GM19372 (cell line): ENCODE measurements around the gene LPCAT4.

Experiments
- ATAC-seq: cut with Tn5 transposase; IDR thresholded peaks from one replicate; pipeline ENCODE4 v1.9.1; 2021; ENCODE audit warnings: mild to moderate bottlenecking, low read depth, moderate library complexity; ENCODE audit not compliant: unreplicated experiment

Gene LPCAT4

DNA sequence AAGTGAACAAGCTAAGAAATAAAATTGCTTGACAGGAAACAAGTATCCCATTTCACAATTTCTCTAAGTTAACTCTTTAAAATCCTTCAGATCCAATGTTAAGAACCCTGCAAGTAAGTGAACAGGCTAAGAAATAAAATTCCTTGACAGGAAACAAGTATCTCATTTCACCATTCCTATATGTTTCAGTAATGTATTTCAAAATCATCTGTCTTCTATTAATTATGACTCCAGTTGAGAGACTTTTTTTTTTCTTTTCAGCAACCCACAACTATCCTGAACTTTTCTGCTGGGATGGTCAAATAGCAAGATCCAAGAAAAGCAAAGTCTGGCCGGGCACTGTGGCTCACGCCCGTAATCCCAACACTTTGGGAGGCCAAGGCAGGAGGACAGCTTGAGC lies 27.1 kb downstream of the LPCAT4 start:
- no peak for ATAC-seq

DNA sequence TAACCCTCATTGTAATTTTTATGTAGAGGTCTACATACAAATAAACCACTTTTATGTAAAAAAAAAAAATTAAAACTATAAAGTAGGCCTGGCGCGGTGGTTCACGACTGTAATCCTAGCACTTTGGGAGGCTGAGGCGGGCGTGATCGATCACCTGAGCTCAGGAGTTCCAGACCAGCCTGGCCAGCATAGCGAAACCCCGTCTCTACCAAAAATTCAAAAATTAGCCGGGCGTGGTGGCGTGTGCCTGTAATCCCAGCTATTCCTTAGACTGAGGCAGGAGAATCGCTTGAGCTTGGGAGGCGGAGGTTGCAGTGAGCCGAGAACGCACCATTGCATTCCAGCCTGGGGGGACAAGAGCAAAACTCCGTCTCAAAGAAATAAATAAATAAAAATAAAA lies 28.6 kb downstream of the LPCAT4 start:
- no peak for ATAC-seq

DNA sequence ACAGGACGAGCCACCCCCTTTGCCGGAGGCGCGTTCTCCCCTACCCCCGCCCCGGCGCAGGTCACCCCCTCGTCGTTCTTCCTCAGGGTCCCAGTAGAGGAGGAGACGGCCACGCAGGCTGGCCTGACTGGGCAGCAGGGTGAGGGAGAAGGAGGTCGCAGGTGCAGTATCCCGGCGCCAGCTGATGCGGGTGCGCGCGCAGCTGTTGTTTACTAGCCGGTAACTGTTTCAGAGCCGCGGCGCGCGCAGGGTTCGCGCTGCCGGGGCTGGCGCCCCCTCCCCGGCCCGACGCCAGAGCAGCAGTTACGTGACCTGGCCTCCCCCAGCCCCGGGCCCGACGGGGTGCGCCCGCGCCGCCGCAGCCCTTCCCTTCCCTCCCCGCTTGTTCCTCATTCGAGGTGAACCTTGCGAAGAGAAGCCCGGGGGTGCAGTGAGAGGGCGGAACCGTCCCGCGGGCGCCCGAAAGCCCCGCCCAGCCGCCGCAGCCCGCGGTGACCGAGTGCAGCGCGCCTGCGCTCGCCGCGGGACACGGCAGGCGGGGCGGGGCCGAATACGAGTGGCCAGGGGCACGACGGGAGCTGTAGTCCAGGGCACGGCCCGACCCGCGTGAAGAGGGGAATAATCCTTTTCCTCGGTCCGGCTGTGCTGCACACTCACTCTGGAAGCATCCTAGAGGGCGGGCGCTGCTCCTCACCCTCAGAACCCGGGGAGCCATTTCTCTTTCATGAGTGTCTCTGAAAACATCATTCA lies 29.3 kb downstream of the LPCAT4 start, which contains the start of gene SLC12A6:
SLC12A6 (minus strand) TSS at position 225 of the 750 bp plus-strand sequence. CDS start 1,101 bp downstream, outside the sequence.
- ATAC-seq, result peak; percentile 67

DNA sequence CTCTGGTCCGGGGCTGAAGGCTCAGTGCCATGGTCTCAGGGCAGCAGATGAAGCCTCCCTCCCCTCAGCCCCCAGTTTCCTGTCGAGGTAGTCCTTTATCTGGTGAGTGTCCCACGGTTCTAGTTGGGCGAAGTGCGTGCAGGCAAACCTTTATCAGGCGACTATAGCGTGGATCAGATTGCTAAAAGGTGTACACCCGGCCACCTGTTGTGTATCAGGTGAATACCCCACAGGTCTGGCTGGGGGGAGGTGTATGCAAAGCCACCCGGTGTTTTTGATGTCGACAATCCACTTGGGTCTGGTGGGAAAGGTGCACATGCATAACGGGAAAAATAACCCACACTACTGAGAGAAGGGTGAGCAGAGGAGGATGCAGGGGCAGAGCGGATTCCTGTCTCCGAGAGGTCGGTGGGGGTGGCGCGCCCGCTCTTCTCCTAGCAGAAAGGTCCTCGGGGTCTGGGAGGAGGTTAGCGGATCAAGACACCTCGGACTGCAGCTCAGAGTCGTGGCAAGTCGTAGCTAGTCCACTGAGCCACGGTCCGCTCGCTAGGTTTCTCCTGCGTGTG lies 29.9 kb downstream of the LPCAT4 start:
- ATAC-seq, result peak; percentile 2

DNA sequence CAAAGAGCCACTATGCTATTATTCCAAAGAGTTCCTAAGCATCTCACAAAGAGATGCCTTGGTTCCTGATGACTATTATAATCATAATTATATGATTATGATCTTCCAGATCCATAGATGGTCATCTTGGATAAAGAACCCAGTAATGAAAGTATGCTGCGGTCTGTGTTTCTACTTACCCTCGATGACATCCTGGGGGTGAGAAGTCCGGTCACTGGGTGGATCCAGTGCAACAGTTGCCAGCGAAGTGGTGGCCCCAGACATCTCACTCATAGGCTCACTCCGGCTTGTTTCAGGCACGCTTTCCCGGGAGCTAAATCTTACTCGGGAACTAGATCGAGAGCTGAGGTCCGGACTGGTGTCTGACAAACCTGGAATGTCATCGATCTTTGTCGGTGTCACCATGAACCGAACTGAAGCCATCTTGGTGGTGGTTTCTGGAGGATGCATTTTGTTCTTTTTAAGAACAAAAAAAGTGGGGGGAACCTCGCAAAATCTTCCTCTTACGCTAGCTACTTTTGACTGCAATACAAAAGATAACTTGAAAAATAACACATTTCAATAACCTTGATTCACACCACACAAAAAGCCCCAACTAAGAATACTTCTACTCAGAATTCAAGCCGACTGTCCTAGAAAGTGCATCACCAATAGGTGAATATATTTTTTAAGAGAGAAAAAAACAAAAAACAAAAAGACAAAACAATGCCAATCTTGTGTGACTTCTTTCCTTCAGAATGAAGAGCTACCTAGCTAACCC lies 30.6 kb downstream of the LPCAT4 start:
- ATAC-seq, result no peak

DNA sequence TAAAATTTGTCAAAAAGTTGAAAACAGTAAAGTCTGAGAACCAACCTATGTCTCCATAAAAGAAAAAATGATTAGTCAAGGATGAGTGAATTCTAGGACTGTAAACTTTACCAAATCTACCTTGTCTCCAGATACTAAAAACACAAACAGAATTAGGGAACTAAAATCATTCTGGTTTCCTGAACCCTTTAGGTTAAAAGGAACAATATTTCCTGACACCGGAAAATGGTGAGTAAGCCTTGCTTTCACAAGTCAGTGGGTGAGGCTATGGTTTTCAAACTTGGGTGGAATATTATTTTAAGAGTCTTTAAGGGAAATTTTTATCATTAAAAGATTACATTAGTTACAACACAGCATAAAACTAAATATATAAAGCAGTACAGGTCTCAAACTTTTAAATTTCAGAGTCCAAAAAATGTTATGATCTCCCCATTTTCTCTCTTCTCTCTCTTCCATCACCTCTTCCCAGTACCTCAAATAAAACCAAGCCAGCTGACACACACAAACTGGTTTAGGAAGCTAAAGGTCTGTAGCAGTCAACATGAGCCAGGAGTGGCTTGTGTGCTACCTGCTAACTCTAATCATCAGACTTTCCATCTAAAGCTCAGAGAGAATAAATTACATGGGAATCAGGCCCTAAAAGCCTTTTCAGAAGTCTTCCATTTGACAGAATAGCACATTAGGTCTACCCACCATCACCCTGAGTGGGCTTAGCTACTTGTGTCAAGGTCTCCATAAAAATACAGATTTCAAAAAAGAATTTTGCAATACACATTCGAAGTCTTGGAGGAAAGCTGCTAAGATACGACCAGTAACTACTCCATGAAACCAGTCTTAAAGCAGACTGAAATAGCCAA lies 31.6 kb downstream of the LPCAT4 start:
- ATAC-seq, result no peak

DNA sequence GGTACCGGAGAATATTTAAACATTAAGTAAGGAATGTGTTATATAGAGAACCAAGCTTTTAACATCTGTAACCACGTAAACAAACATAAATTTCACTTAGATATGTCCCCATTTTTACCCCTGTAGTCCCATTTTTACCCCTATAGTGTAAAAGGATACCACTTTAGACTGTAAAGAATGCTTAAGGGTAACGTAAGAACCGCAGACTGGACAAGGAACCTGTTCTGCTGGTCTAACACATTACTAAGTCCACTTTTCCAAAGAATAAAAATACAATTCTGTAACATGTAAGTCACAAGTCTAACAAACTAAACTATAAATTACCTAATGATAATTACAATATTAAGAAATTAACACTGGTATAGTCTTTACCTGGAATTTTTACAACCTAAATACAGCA lies 32.3 kb downstream of the LPCAT4 start:
- ATAC-seq, result no peak

DNA sequence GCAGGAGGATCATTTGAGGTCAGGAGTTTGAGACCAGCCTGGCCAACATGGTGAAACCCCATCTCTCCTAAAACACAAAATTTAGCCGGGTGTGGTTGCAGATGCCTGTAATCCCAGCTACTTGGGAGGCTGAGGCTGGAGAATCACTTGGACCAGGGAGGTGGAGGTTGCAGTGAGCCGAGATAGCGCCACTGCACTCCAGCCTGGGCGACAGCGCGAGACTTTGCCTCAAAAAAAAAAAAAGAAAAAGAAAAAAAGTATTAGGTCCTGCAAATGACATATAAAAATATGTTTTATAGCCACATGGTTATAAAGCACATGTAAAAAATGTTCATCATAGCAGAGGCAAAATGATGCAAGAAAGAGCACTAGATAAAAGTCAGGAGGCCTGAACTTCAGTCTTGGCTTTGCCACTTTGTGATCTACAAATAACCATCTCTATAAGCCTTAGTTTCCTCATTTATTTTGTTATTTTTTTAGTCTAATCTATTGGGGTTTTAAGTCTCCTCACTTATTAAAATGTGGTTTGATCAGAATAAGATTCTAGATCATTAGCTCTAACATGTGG lies 34.4 kb downstream of the LPCAT4 start:
- ATAC-seq, result no peak

DNA sequence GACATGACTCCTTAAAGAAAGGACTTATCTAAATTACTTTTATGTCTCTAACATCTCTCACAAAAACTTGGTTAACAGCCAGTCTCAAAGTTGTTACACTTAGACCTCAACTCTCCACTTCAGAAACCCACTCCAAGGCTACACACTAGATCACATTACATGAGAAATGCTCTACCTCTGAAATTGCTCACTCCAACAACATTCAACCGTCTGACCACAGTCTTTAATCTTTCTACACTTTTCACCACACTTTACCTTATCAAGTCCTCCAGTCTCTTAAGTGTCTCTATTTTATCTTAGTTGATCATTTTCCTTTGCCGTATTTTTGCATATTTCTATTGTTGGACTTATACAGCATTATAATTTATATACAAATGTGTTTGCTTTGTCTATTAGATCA lies 35.2 kb downstream of the LPCAT4 start:
- no peak for ATAC-seq

DNA sequence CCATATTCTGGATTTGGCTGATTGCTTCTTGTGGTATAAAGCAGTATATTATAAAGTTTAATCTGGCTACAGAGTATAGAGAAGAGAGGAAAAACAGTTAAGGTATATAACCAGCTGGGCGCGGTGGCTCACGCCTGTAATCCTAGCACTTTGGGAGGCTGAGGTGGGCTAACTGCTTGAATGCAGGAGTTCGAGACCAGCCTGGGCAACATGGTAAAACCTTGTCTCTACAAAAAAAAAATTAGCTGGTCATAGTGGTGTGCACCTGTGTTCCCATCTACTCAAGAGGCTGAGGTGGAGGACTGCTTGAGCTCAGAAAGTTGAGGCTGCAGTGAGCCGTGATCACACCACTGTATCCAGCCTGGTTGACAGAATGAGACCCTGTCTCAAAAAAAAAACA lies 36.7 kb downstream of the LPCAT4 start:
- ATAC-seq, result no peak

DNA sequence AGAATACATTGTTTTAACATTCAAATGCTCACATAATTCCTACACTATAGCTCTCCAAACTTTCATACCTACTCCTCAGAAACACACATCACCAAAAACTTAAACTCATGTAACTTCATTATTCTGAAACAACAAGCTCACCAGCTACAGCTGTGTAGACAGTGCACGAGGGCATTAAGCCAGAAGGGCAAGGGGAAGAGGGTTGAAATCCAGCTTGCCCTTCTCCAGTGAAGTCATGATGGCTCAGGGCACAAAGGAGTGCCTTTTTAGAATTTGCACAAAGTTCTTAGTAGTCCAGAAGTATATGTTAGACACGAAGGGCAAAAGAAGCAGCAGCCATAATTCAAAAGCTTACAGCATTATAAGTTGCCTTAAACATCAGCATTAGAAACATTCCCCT lies 38.0 kb downstream of the LPCAT4 start:
- ATAC-seq, result no peak

DNA sequence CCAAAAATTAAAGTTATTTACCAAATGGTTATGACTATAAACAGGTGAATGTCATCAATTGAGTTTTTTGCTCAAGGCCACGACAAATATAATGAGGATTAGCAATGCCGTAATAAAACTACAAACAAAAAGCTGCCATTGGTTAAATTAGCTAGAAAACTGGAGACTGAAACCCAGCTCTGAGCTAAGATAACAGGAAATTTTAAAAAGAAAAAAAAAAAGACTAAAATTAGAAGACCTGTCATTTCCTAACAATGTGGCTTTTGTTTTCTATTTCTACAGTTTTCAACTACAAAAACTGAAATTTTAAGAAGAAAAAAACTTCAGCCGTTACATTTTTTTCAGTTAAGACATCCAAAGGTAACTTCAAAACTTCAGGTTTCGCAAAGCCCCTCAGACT lies 39.1 kb downstream of the LPCAT4 start:
- ATAC-seq, result no peak

DNA sequence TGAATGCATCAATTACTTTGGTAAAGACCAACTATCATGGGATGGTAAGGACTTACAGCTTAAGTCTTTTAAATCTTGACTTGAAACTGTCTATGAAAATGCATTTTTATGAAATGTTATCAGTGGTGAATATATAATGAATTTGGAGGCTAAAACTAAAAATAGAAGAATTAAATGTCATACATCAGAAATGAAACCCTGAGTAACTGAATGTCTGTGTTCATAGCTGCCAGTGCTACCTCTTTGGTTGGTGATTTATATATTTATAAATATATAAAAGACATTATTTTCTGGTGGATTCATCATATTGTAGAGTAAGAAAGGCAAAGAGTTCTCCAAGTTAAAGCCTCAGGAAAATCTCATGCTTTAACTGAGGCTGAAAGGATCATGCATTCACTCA lies 41.6 kb downstream of the LPCAT4 start:
- ATAC-seq, result no peak

DNA sequence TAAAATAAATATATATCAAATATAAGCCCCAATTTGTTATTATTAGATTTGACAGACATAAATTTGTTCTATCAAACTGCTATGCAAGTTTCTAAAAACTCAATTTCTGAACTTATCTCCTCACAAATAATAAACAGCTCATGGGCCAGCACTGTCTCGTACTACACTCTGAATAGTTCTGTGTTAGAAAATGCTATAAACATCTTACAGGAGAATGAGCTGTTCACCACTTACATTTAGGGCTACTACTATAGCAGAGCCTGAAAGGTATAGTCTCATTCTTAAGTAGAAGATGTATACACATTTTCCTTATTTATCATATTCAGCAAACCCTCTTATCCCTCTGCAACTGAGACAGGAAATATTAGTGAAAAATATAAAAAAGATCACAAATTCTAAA lies 42.1 kb downstream of the LPCAT4 start:
- ATAC-seq, result no peak

DNA sequence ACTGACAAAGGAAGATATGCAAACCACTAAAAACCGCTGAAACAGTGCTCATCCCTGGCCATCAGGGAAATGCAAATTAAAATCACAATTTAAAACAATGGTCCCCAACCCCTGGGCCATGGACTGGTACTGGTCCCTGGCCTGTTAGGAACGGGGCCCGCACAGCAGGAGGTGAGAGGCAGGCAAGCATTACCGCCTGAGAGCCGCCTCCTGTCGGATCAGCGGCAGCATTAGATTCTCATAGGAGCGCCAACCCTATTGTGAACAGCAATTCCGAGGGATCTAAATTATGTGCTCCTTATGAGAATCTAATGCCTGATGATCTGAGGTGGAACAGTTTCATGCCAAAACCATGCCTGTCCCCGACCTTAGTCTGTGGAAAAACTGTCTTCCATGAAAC lies 43.8 kb downstream of the LPCAT4 start:
- no peak for ATAC-seq

DNA sequence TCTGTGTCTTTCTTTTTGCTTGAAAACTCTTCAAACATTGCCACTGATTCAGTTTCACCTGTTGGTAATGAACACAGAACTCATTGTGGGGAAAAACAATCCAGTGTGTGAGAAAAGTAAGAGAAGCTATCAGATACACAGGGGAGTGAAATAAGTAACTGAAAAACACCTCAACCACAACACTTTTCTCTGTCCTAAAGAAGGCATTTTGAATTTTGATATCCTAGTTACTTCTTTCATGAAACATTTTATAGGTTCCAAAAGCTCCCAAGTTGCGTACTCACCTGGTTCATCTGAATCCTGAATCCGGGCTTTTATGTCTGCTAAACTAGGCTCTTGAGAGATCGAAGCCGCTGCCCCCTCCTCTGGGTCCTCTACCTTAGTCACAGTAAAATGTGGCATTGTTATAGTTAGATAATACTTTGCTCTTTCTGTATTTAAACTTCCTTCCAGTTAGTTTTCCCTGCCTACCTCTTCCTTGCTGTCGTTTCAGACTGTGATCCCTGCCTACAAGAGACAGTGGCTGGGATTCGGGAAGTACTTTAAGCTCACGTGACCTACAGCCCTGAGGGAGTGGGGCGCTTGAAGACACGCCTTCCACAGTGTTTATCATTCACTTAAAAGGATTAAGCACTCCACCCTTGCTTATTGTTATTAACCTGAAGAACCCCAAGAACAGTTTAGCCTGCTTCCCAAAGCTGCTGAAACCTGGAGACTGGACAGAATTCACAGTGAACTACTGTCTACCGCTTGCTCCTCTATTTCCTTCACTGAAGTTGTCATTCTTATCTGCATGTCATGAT lies 48.5 kb downstream of the LPCAT4 start:
- ATAC-seq, result peak; percentile 68

DNA sequence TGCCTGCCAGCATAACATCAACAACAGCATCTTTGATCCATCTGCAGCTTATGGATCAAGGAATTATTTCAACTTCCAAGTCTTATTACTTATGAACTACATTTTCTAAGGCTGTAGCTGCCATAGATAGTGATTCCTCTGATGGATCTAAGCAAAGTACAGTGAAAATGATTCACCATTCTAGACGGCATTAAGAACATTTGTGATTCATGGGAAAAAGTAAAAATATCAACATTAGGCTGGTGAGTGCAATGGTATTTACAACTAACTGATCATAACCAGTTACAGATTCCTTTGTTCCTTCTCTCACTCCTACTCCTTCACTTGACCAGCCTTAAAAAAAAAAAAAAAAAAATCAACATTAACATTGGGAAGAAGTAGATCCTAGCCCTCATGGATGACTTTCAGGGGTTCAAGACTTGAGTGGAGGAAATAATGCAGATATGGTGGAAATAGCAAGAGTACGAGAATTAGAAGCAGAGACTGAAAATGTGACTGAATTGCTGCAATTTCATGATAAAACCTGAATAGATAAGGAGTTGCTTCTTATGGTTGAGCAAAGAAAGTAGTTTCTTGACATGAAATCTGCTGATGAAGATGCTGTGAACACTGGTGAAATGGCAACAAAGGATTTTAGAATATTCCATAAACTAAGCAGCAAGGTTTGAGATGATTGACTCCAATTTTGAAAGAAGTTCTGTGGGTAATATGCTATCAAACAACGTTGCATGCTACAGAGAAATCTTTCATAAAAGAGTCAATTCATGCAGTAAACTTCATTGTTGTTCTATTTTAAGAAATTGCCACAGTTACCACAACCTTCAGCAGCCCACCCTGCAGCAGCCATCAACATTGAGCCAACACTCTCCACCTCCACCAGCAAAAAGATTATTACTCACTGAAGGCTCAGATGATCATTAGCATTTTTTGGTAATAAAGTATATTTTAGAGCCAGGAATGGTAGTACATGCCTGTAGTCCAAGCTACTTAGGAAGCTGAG lies 52.2 kb downstream of the LPCAT4 start:
- no peak for ATAC-seq

DNA sequence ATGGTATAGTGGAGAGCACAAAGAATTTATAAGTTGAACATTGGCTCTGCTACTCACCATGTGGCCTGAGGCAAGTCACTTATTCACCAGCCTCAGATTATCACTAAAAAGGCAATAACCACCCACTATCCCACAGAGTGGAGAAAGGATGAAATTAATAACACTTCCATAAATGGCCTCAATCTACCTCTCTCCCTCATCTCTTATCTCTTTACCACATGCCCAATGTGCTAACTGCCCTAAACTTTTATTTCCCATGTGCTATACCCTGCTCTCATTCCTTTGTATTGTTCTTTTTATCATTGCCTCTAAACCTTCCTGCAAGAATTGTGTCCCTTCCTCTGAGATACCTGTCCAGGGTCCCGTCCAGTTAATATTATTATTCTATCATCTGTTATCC lies 55.4 kb downstream of the LPCAT4 start:
- ATAC-seq, result no peak
